HCT116 (cell line): Measurements from ENCODE around the gene MLC1. TPM values are rescaled to one million over a fixed set of nuclear protein-coding genes. Genes with fewer than 3 reads are reported as not detected.

Experiments used
- ATAC-seq: fragments of 200-7000 bp; cut with Tn5 transposase; 2 replicates; pipeline ENCODE4 v1.9.1; 2020; ENCODE audit warnings: mild to moderate bottlenecking, moderate library complexity
- BruUV-seq: library from RNA; stranded (reverse); fragments of 400-500 nt; replicated peaks from 2 replicates; lab custom pipeline; 2021; lab: Mats Ljungman, UMichigan
- CTCF ChIA-PET: fragments of 300-600 bp; sonication (Branson Sonifier 250); formaldehyde crosslinking; loops from one replicate; lab custom pipeline; 2021; ENCODE audit warnings: antibody characterized with exemption; lab: Charles Lee
- POLR2A ChIA-PET: fragments of 300-600, 350-600 bp; sonication (Branson Sonifier 250); formaldehyde crosslinking; loops from one replicate; lab custom pipeline; 2021; ENCODE audit warnings: antibody characterized with exemption; lab: Charles Lee
- RAD21 ChIA-PET, 2 experiments: fragments of 300-600 bp; sonication (Branson Sonifier 250); formaldehyde crosslinking; loops; one replicate each; lab custom pipeline; 2023; ENCODE audit warnings: low total read pairs in 2 of 2; ENCODE audit not compliant: uncharacterized antibody in 2 of 2, unreplicated experiment in 2 of 2, low non-redundant PET in 1 of 2; lab: Charles Lee
- DNase-seq: peaks from one replicate; pipeline ENCODE4 v3.0.0-alpha.2; 2010; ENCODE audit warnings: low read depth, low spot score
- H2AFZ ChIP-seq: fragments of 200-600 bp; shearing (Covaris generic), sonication (generic); 2 replicates; pipeline ENCODE4 v1.6.1; 2017; ENCODE audit warnings: low read depth, mixed run types, mixed read lengths, antibody characterized with exemption, low read length; ENCODE audit not compliant: poor library complexity, severe bottlenecking
- H3K27ac ChIP-seq: 2 replicates; pipeline ENCODE4 v1.5.1; 2012; ENCODE audit warnings: low read depth, low read length
- H3K27me3 ChIP-seq: fragments of 200-600 bp; sonication (generic); 2 replicates; pipeline ENCODE4 v1.6.1; 2016; ENCODE audit warnings: mixed run types, low read length, mixed read lengths; ENCODE audit not compliant: insufficient read depth
- H3K36me3 ChIP-seq, 2 experiments: fragments of 200-500 bp in 1 of 2; fragments of 200-600 bp in 1 of 2; sonication (Bioruptor generic) in 1 of 2; sonication (generic) in 1 of 2; 2 replicates each; pipeline versions ENCODE4 v1.5.1 to v1.6.1; 2014 to 2016; ENCODE audit warnings: low read length in 2 of 2, inconsistent platforms in 1 of 2, mixed read lengths in 1 of 2, mixed run types in 1 of 2; ENCODE audit not compliant: insufficient read depth in 2 of 2, control insufficient read depth in 1 of 2
- H3K4me1 ChIP-seq, 2 experiments: fragments of 200-600 bp in 1 of 2; sonication (generic) in 1 of 2; 2 replicates each; pipeline versions ENCODE4 v1.5.1 to v1.6.1; 2012 to 2017; ENCODE audit warnings: low read length in 2 of 2, inconsistent platforms in 1 of 2, mild to moderate bottlenecking in 1 of 2, mixed read lengths in 1 of 2, mixed run types in 1 of 2, moderate library complexity in 1 of 2; ENCODE audit not compliant: insufficient read depth in 2 of 2, control insufficient read depth in 1 of 2
- H3K4me2 ChIP-seq: fragments of 200-600 bp; sonication (generic); 2 replicates; pipeline ENCODE4 v1.6.1; 2017; ENCODE audit warnings: mixed run types, low read length, mixed read lengths
- H3K4me3 ChIP-seq, 2 experiments: fragments of 200-600 bp in 1 of 2; sonication (generic) in 1 of 2; replicated peaks in 1 of 2; 2 replicates each; pipeline ENCODE4 v1.5.1; 2011 to 2016; ENCODE audit warnings: low read length in 2 of 2, control low read depth in 1 of 2, low read depth in 1 of 2, mild to moderate bottlenecking in 1 of 2, mixed read lengths in 1 of 2, mixed run types in 1 of 2
- H3K79me2 ChIP-seq: fragments of 200-600 bp; sonication (generic); 2 replicates; pipeline ENCODE4 v1.6.1; 2017; ENCODE audit warnings: mild to moderate bottlenecking, mixed run types, low read length, moderate library complexity, mixed read lengths; ENCODE audit not compliant: insufficient read depth
- H3K9ac ChIP-seq: fragments of 200-600 bp; sonication (generic); 2 replicates; pipeline ENCODE4 v1.6.1; 2016; ENCODE audit warnings: low read length, mixed read lengths
- H3K9me2 ChIP-seq: fragments of 200-600 bp; sonication (generic), shearing (Covaris generic); 2 replicates; pipeline ENCODE4 v1.6.1; 2017; ENCODE audit warnings: mixed run types, mild to moderate bottlenecking, moderate library complexity; ENCODE audit not compliant: insufficient read depth
- H3K9me3 ChIP-seq, 2 experiments: fragments of 200-500 bp in 1 of 2; fragments of 200-600 bp in 1 of 2; sonication (Bioruptor generic) in 1 of 2; sonication (generic) in 1 of 2; 2 replicates each; pipeline ENCODE4 v1.6.1; 2014 to 2017; ENCODE audit warnings: low read length in 2 of 2, mixed read lengths in 2 of 2, inconsistent platforms in 1 of 2, low read depth in 1 of 2, mild to moderate bottlenecking in 1 of 2, mixed run types in 1 of 2, moderate library complexity in 1 of 2; ENCODE audit not compliant: control insufficient read depth in 1 of 2, insufficient read depth in 1 of 2
- H4K20me1 ChIP-seq: fragments of 200-600 bp; sonication (generic), shearing (Covaris generic); 2 replicates; pipeline ENCODE4 v1.6.1; 2017; ENCODE audit warnings: mixed run types, mild to moderate bottlenecking, moderate library complexity; ENCODE audit not compliant: insufficient read depth
- CBX3 ChIP-seq: IDR thresholded peaks from 2 replicates; pipeline ENCODE4 v1.6.1; 2012; ENCODE audit warnings: low read depth
- ELF1 ChIP-seq: IDR thresholded peaks from 2 replicates; pipeline ENCODE4 v1.6.1; 2012; ENCODE audit warnings: low read depth, borderline replicate concordance
- EZH2 ChIP-seq: fragments of 200-600 bp; sonication (generic); IDR thresholded peaks from 2 replicates; pipeline ENCODE4 v1.6.1; 2017; ENCODE audit warnings: antibody characterized with exemption, mixed run types
- EZH2phosphoT487 ChIP-seq: fragments of 200-600 bp; IDR thresholded peaks from 2 replicates; pipeline ENCODE4 v1.6.1; 2018; ENCODE audit warnings: antibody characterized with exemption, borderline replicate concordance
- FOSL1 ChIP-seq: IDR thresholded peaks from 2 replicates; pipeline ENCODE4 v1.6.1; 2012; ENCODE audit warnings: low read depth
- POLR2A ChIP-seq: IDR thresholded peaks from 2 replicates; pipeline ENCODE4 v1.7.0; 2011; ENCODE audit warnings: borderline replicate concordance; ENCODE audit not compliant: insufficient read depth, insufficient read length; ENCODE audit errors: extremely low read depth
- RAD21 ChIP-seq: IDR thresholded peaks from 2 replicates; pipeline ENCODE4 v1.6.1; 2012; ENCODE audit warnings: low read depth, mild to moderate bottlenecking
- SIN3A ChIP-seq: IDR thresholded peaks from 2 replicates; pipeline ENCODE4 v1.6.1; 2012; ENCODE audit warnings: low read depth
- SP1 ChIP-seq: IDR thresholded peaks from 2 replicates; pipeline ENCODE4 v1.6.1; 2012; ENCODE audit warnings: low read depth
- SRF ChIP-seq: IDR thresholded peaks from 2 replicates; pipeline ENCODE4 v1.6.1; 2012; ENCODE audit warnings: low read depth
- TCF7L2 ChIP-seq: IDR thresholded peaks from 2 replicates; pipeline ENCODE4 v1.7.0; 2011; ENCODE audit warnings: borderline replicate concordance, inconsistent platforms; ENCODE audit not compliant: insufficient read depth, insufficient read length; ENCODE audit errors: extremely low read depth
- YY1 ChIP-seq: IDR thresholded peaks from 2 replicates; pipeline ENCODE4 v1.6.1; 2011; ENCODE audit warnings: low read length, low read depth, moderate library complexity, mild to moderate bottlenecking; ENCODE audit not compliant: insufficient replicate concordance; ENCODE audit errors: extremely low read depth
- ZFX ChIP-seq: fragments of 450-650 bp; IDR thresholded peaks from 2 replicates; pipeline ENCODE4 v1.6.1; 2017
- intact Hi-C: fragments of 100-400 bp; cut with micrococcal nuclease; formaldehyde crosslinking; loops from 2 replicates; pipeline ENCODE4 v1.10.0; 2022
- total RNA-seq: library from RNA; stranded (reverse); gene quantifications from one replicate; pipeline ENCODE4 v1.2.1, GENCODE V29; 2021; ENCODE audit not compliant: unreplicated experiment
- TF ChIP-seq, protein P1 (sequence below): IDR thresholded peaks from 2 replicates; pipeline ENCODE4 v1.6.1; 2012; ENCODE audit warnings: low read depth
- TF ChIP-seq, protein P2 (sequence below): IDR thresholded peaks from 2 replicates; pipeline ENCODE4 v1.6.1; 2011; ENCODE audit warnings: mild to moderate bottlenecking, low read length, moderate library complexity; ENCODE audit not compliant: insufficient replicate concordance; ENCODE audit errors: extremely low read depth
- TF ChIP-seq, protein P3 (sequence below): IDR thresholded peaks from 2 replicates; pipeline ENCODE4 v1.6.1; 2012
- TF ChIP-seq, protein P4 (sequence below), 3 experiments: fragments of 200-600 bp in 1 of 3; sonication (generic) in 1 of 3; IDR thresholded peaks in 2 of 3; conservative IDR thresholded peaks in 1 of 3; 2 replicates each; pipeline ENCODE4 v1.5.1; 2012 to 2017; ENCODE audit warnings: low read depth in 2 of 3, low read length in 2 of 3, antibody characterized with exemption in 1 of 3, borderline replicate concordance in 1 of 3, control low read depth in 1 of 3, mild to moderate bottlenecking in 1 of 3, mixed read lengths in 1 of 3, mixed run types in 1 of 3, moderate library complexity in 1 of 3; ENCODE audit not compliant: insufficient read depth in 1 of 3
- TF ChIP-seq, protein P5 (sequence below): IDR thresholded peaks from 2 replicates; pipeline ENCODE4 v1.6.1; 2012

The MLC1 gene
- total RNA-seq, 1 experiment from 2014 or later: not detected

DNA sequence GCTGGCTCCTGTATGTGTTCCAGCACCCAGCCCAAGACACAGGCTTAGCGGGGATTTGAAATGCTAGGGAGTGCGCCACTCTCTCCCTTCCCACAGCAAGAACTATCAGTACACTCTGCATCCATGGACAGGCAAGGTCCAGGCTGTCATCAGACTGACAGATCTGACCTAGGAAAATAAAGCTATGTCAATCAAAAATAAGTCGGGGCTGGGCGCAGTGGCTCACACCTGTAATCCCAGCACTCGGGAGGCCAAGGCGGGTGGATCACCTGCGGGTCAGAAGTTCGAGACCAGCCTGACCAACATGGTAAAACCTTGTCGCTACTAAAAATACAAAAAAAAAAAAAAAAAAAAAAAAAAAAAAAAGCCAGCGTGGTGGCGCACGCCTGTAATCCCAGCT, 2.9 kb upstream of the MLC1 start:
- POLR2A ChIA-PET: no interaction called here
- DNase-seq (no peak), ATAC-seq (no peak)
- TF ChIP-seq POLR2A (no peak), EZH2 (no peak), ZFX (no peak), SP1 (no peak), ELF1 (no peak), CBX3 (no peak), SRF (no peak), RAD21 (no peak), SIN3A (no peak), EZH2phosphoT487 (no peak), YY1 (no peak), TCF7L2 (no peak), FOSL1 (no peak)
- TF ChIP-seq, protein P1, sequence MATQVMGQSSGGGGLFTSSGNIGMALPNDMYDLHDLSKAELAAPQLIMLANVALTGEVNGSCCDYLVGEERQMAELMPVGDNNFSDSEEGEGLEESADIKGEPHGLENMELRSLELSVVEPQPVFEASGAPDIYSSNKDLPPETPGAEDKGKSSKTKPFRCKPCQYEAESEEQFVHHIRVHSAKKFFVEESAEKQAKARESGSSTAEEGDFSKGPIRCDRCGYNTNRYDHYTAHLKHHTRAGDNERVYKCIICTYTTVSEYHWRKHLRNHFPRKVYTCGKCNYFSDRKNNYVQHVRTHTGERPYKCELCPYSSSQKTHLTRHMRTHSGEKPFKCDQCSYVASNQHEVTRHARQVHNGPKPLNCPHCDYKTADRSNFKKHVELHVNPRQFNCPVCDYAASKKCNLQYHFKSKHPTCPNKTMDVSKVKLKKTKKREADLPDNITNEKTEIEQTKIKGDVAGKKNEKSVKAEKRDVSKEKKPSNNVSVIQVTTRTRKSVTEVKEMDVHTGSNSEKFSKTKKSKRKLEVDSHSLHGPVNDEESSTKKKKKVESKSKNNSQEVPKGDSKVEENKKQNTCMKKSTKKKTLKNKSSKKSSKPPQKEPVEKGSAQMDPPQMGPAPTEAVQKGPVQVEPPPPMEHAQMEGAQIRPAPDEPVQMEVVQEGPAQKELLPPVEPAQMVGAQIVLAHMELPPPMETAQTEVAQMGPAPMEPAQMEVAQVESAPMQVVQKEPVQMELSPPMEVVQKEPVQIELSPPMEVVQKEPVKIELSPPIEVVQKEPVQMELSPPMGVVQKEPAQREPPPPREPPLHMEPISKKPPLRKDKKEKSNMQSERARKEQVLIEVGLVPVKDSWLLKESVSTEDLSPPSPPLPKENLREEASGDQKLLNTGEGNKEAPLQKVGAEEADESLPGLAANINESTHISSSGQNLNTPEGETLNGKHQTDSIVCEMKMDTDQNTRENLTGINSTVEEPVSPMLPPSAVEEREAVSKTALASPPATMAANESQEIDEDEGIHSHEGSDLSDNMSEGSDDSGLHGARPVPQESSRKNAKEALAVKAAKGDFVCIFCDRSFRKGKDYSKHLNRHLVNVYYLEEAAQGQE: no peak
- TF ChIP-seq, protein P2, sequence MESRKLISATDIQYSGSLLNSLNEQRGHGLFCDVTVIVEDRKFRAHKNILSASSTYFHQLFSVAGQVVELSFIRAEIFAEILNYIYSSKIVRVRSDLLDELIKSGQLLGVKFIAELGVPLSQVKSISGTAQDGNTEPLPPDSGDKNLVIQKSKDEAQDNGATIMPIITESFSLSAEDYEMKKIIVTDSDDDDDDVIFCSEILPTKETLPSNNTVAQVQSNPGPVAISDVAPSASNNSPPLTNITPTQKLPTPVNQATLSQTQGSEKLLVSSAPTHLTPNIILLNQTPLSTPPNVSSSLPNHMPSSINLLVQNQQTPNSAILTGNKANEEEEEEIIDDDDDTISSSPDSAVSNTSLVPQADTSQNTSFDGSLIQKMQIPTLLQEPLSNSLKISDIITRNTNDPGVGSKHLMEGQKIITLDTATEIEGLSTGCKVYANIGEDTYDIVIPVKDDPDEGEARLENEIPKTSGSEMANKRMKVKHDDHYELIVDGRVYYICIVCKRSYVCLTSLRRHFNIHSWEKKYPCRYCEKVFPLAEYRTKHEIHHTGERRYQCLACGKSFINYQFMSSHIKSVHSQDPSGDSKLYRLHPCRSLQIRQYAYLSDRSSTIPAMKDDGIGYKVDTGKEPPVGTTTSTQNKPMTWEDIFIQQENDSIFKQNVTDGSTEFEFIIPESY: no peak
- TF ChIP-seq, protein P3, sequence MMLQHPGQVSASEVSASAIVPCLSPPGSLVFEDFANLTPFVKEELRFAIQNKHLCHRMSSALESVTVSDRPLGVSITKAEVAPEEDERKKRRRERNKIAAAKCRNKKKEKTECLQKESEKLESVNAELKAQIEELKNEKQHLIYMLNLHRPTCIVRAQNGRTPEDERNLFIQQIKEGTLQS: no peak
- TF ChIP-seq, protein P4, sequence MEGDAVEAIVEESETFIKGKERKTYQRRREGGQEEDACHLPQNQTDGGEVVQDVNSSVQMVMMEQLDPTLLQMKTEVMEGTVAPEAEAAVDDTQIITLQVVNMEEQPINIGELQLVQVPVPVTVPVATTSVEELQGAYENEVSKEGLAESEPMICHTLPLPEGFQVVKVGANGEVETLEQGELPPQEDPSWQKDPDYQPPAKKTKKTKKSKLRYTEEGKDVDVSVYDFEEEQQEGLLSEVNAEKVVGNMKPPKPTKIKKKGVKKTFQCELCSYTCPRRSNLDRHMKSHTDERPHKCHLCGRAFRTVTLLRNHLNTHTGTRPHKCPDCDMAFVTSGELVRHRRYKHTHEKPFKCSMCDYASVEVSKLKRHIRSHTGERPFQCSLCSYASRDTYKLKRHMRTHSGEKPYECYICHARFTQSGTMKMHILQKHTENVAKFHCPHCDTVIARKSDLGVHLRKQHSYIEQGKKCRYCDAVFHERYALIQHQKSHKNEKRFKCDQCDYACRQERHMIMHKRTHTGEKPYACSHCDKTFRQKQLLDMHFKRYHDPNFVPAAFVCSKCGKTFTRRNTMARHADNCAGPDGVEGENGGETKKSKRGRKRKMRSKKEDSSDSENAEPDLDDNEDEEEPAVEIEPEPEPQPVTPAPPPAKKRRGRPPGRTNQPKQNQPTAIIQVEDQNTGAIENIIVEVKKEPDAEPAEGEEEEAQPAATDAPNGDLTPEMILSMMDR (IDR thresholded peaks at IDR 0.05 in 2 of 3, conservative IDR thresholded peaks at IDR 0.05 in 1 of 3; ENCODE audit: borderline replicate concordance in 1 of 3, insufficient read depth in 1 of 3, low read depth in 2 of 3, low read length in 2 of 3): no peak
- TF ChIP-seq, protein P5, sequence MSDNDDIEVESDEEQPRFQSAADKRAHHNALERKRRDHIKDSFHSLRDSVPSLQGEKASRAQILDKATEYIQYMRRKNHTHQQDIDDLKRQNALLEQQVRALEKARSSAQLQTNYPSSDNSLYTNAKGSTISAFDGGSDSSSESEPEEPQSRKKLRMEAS: no peak
- H3K4me2 ChIP-seq: no peak overlapping the region
- intact Hi-C loops: no loop called here
- H3K4me3 ChIP-seq: no peak overlapping the region
- peaks cover 0 to 3% of the 10 kb centered on the region in 2 experiments; a peak in 1 of 4 replicates for H3K9me3 ChIP-seq
- H3K79me2 ChIP-seq: no peaks in the 10 kb centered on the region
- CTCF ChIA-PET: no interaction called here
- H3K27me3 ChIP-seq: no peaks in the 10 kb centered on the region
- no peaks in the 10 kb centered on the region for H3K36me3 ChIP-seq
- no peak overlapping the region for H2AFZ ChIP-seq
- no peaks in the 10 kb centered on the region for H4K20me1 ChIP-seq
- RAD21 ChIA-PET: no interaction called here
- BruUV-seq: no TSS peak
- no peaks in the 10 kb centered on the region for H3K9me2 ChIP-seq
- no peak overlapping the region for H3K9ac ChIP-seq
- H3K27ac ChIP-seq: no peak overlapping the region
- H3K4me1 ChIP-seq: peaks cover 0 to 6% of the 10 kb centered on the region in 2 experiments; a peak in 3 of 4 replicates
